Hepatocyte (in vitro differentiated cells): ENCODE measurements around the gene GMPPB.

Source experiments
- EZH2 ChIP-seq: fragments of 200-600 bp; sonication (generic); IDR thresholded peaks from 2 replicates; pipeline ENCODE4 v1.6.1; 2016; ENCODE audit warnings: antibody characterized with exemption, mild to moderate bottlenecking, borderline replicate concordance
- TF ChIP-seq, protein P1 (sequence below): fragments of 200-600 bp; sonication (generic); IDR thresholded peaks from 2 replicates; pipeline ENCODE4 v1.5.1; 2016; ENCODE audit warnings: antibody characterized with exemption, mild to moderate bottlenecking; ENCODE audit not compliant: poor library complexity

DNA sequence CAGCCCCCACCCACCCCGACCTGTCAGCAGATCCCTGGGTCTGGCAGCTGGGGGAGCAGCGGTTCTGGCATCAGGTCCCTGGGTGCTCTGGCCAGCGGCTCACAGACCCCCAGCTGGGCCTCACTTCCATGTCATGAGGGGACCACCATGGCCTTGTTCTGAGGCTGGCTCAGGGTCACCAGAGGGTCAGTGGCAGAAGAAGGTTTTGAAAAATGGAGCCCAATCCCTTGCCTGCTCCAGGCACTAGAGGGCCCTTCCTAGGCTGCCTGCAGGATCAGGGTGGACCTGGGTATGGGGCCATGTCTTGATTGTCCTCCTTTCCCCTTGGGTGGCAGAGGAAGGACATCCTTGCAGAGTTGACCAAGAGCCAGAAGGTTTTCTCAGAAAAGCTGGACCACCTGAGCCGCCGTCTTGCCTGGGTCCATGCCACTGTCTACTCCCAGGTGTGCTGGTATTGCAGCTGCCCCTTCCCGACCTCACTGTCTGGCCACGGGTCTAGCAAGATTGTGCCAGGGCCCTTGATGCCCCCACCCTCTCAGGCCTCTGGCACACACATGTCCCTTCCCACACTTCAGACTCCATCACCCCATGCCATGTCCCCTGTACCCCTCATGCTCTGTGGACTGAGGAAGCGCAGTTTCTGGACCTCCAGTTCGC, 17.2 kb downstream of the GMPPB start:
- TF ChIP-seq, protein P1, sequence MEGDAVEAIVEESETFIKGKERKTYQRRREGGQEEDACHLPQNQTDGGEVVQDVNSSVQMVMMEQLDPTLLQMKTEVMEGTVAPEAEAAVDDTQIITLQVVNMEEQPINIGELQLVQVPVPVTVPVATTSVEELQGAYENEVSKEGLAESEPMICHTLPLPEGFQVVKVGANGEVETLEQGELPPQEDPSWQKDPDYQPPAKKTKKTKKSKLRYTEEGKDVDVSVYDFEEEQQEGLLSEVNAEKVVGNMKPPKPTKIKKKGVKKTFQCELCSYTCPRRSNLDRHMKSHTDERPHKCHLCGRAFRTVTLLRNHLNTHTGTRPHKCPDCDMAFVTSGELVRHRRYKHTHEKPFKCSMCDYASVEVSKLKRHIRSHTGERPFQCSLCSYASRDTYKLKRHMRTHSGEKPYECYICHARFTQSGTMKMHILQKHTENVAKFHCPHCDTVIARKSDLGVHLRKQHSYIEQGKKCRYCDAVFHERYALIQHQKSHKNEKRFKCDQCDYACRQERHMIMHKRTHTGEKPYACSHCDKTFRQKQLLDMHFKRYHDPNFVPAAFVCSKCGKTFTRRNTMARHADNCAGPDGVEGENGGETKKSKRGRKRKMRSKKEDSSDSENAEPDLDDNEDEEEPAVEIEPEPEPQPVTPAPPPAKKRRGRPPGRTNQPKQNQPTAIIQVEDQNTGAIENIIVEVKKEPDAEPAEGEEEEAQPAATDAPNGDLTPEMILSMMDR = no peak
- TF ChIP-seq EZH2 = no peak
